Type B pancreatic cell (in vitro differentiated cells): ENCODE data around the gene PAQR5. TPM values are rescaled to one million over a fixed set of nuclear protein-coding genes. Genes with fewer than 3 reads are reported as not detected.

Source experiments
- DNase-seq: peaks from one replicate; pipeline ENCODE4 v3.0.0; 2021; ENCODE audit warnings: mixed read lengths; ENCODE audit not compliant: unreplicated experiment; ENCODE audit errors: extremely low spot score
- H3K27ac Mint-ChIP-seq: 2 replicates; pipeline ENCODE4 v1.8.0; 2021; ENCODE audit warnings: mild to moderate bottlenecking, mixed read lengths
- H3K27me3 Mint-ChIP-seq: 2 replicates; pipeline ENCODE4 v1.8.0; 2021; ENCODE audit warnings: mixed read lengths
- H3K36me3 Mint-ChIP-seq: 2 replicates; pipeline ENCODE4 v1.8.0; 2021; ENCODE audit warnings: mixed read lengths
- H3K4me1 Mint-ChIP-seq: one replicate; pipeline ENCODE4 v1.8.0; 2021; ENCODE audit warnings: mixed read lengths; ENCODE audit not compliant: unreplicated experiment
- H3K4me3 Mint-ChIP-seq: 2 replicates; pipeline ENCODE4 v1.8.0; 2021; ENCODE audit warnings: mild to moderate bottlenecking, mixed read lengths
- H3K9me3 Mint-ChIP-seq: 2 replicates; pipeline ENCODE4 v1.8.0; 2021; ENCODE audit warnings: mixed read lengths
- total RNA-seq: library from RNA; stranded (reverse); gene quantifications from 2 replicates; pipeline ENCODE4 v1.2.1, GENCODE V29; 2021; ENCODE audit warnings: low replicate concordance
- TF ChIP-seq, protein P1 (sequence below): fragments of 200-600 bp; sonication (generic); conservative IDR thresholded peaks from 2 replicates; pipeline ENCODE4 v1.5.0; 2021; ENCODE audit warnings: antibody characterized with exemption, mild to moderate bottlenecking

The PAQR5 gene
- total RNA-seq, 1 donor from 2014 or later: 7.8 TPM

DNA sequence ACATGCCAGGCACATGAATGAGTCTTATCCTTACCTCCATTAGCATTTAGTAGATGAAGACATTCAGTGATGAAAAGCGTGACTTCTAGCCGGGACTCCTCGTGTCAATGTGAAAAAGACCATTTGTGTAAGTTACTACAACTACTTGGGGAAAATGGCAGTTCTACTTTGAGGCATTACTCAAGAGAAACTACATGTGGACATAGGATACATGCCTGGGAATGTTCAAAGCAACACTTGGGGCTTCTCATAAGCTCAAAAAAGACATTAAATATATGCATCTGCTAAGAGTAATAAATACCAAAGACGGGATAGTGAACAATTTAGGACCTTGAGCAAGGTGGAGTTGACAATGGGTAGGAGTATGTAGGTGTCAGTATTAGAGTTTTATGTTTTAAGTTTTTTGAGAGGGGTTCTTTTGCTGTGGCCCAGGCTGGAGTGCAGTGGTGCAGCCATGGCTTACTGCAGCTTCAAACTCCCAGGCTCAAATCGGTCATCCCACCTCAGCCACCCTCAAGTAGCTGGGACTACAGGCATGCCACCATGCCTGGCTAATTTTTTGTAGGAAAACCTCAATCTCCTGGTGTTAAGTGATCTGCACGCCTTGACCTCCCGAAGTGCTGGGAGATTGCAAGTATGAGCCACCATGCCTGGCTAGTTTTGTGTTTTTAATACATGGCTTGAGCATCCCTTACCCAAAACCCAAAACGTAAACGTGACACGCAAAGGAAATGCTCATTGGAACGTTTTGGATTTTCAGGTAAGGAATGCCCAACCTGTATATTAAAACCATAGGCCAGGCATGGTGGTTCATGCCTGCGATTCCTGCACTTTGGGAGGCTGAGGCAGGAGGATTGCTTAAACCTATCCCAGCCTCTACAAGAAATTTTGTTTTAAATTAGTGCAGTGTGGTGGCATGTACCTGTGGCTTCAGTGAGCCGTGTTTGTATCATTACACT is 157.8 kb downstream of the PAQR5 start:
- Mint-ChIP-seq H3K36me3 (peaks cover 38% of the 10 kb centered on the region), H3K9me3 (no peaks in the 10 kb centered on the region), H3K27me3 (no peaks in the 10 kb centered on the region), H3K4me3 (peak overlapping the region; percentile 20), H3K4me1 (peaks cover 26% of the 10 kb centered on the region), H3K27ac (no peak overlapping the region)
- TF ChIP-seq, protein P1, sequence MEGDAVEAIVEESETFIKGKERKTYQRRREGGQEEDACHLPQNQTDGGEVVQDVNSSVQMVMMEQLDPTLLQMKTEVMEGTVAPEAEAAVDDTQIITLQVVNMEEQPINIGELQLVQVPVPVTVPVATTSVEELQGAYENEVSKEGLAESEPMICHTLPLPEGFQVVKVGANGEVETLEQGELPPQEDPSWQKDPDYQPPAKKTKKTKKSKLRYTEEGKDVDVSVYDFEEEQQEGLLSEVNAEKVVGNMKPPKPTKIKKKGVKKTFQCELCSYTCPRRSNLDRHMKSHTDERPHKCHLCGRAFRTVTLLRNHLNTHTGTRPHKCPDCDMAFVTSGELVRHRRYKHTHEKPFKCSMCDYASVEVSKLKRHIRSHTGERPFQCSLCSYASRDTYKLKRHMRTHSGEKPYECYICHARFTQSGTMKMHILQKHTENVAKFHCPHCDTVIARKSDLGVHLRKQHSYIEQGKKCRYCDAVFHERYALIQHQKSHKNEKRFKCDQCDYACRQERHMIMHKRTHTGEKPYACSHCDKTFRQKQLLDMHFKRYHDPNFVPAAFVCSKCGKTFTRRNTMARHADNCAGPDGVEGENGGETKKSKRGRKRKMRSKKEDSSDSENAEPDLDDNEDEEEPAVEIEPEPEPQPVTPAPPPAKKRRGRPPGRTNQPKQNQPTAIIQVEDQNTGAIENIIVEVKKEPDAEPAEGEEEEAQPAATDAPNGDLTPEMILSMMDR: no peak
- DNase-seq: no peak

Other genes with a start within 250 kb of the PAQR5 start
- 32.6 and 33.8 TPM in 2 replicates for gene GLCE, start 138.3 kb upstream of the PAQR5 start, total RNA-seq
- 31.8 and 48.1 TPM in 2 replicates for gene KIF23, start 115.4 kb downstream of the PAQR5 start, total RNA-seq
- 1,676 and 1,694 TPM in 2 replicates for gene RPLP1, start 153.9 kb downstream of the PAQR5 start, total RNA-seq